Mucosa of rectum (tissue), 2 donors: ENCODE data around the gene FOXI2.

Experiments
- H3K27ac ChIP-seq, 2 donors: one replicate each; pipeline ENCODE4 v1.7.0; 2013; ENCODE audit warnings: inconsistent platforms in 2 of 2, low read depth in 2 of 2, low read length in 2 of 2
- H3K27me3 ChIP-seq, 2 donors: one replicate each; pipeline ENCODE4 v1.7.0; 2013; ENCODE audit warnings: low read length in 2 of 2; ENCODE audit not compliant: control insufficient read depth in 2 of 2, insufficient read depth in 2 of 2
- H3K36me3 ChIP-seq, 2 donors: one replicate each; pipeline ENCODE4 v1.7.0; 2013; ENCODE audit warnings: low read length in 2 of 2; ENCODE audit not compliant: control insufficient read depth in 2 of 2, insufficient read depth in 2 of 2
- H3K4me1 ChIP-seq, 2 donors: one replicate each; pipeline ENCODE4 v1.7.0; 2013; ENCODE audit warnings: low read length in 2 of 2, mild to moderate bottlenecking in 1 of 2; ENCODE audit not compliant: control insufficient read depth in 2 of 2, insufficient read depth in 2 of 2
- H3K4me3 ChIP-seq, 2 donors: one replicate each; pipeline ENCODE4 v1.7.0; 2013; ENCODE audit warnings: low read length in 2 of 2
- H3K9ac ChIP-seq, 2 donors: one replicate each; pipeline ENCODE4 v1.7.0; 2013; ENCODE audit warnings: low read length in 2 of 2, low read depth in 1 of 2, mild to moderate bottlenecking in 1 of 2
- H3K9me3 ChIP-seq, 2 donors: one replicate each; pipeline ENCODE4 v1.7.0; 2013; ENCODE audit warnings: low read length in 2 of 2; ENCODE audit not compliant: control insufficient read depth in 2 of 2
- donor health status: healthy.
- donor health status: Normal muscosa, but diverticular disease.

Gene FOXI2

DNA sequence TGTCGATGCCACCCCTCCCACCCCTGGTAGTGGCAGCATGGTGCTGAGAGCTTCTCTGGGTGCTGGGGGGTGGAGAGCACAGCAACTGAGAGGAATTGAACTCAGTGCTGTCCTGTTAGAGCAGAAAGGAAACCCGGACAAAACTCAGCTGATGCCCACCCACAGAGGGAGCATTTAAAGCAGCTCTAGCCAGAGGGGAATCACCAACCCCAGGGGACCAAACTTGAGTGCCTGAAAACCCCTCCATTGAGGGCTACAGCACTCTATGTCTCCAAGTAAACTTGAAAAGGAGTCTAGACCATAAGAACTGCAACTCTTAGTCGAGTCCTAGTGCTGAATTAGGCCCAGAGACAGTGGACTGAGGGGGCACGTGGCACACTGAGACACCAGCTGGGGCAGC is 16.8 kb upstream of the FOXI2 start:
- no peaks in the 10 kb centered on the region for H3K4me1 ChIP-seq
- H3K27me3 ChIP-seq, result no peaks in the 10 kb centered on the region
- no peak overlapping the region for H3K9ac ChIP-seq
- no peak overlapping the region for H3K4me3 ChIP-seq
- H3K9me3 ChIP-seq, result no peaks in the 10 kb centered on the region
- no peak overlapping the region for H3K27ac ChIP-seq
- H3K36me3 ChIP-seq, result no peaks in the 10 kb centered on the region

DNA sequence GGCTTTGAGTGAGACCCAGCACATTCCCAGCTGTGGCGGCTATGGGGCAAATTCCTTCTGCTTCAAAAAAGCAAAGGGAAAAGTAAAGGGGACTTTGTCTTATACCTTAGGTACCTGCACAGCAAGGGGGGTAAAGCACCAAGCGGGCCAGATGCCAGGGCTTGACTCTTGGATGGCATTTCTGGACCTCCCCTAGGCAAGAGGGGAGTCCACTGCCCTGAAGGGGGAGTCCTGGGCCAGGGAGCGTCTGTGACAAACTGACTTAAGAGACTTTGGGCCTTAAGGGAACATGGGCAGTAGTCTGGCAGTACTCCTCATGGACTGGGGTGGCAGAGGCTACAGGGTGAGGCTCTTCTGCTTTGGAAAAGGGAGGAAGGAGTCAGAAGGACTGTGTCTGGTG is 16.1 kb upstream of the FOXI2 start:
- no peaks in the 10 kb centered on the region for H3K9me3 ChIP-seq
- no peak overlapping the region for H3K4me3 ChIP-seq
- no peak overlapping the region for H3K9ac ChIP-seq
- H3K27me3 ChIP-seq, result peaks cover 0 to under 1% of the 10 kb centered on the region in 2 donors
- no peak overlapping the region for H3K27ac ChIP-seq
- H3K36me3 ChIP-seq, result no peaks in the 10 kb centered on the region
- H3K4me1 ChIP-seq, result no peaks in the 10 kb centered on the region

DNA sequence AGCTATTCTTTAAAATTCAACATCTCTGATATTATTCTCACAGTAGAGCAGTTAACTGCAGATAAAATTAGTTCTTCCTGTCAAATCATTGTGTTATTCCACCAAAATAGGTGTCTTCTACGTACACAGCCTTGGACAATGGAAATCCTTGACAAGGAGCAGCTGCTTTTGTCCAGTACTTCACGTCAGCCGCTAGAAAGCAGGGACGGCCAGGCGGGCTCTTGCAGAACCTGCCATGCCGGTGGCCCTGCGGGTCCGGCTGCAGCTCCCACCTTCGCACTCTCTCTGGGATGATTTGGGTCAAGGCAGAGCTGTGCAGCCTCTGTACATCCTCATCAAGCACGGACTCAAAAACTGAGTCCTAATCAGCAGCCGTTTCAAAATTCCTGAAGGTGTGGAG is 2.2 kb upstream of the FOXI2 start:
- Histone ChIP-seq H3K9me3 (no peaks in the 10 kb centered on the region), H3K4me1 (no peaks in the 10 kb centered on the region), H3K27me3 (peaks cover 14 to 28% of the 10 kb centered on the region in 2 donors), H3K27ac (no peak overlapping the region), H3K4me3 (no peak overlapping the region), H3K36me3 (no peaks in the 10 kb centered on the region), H3K9ac (no peak overlapping the region)

DNA sequence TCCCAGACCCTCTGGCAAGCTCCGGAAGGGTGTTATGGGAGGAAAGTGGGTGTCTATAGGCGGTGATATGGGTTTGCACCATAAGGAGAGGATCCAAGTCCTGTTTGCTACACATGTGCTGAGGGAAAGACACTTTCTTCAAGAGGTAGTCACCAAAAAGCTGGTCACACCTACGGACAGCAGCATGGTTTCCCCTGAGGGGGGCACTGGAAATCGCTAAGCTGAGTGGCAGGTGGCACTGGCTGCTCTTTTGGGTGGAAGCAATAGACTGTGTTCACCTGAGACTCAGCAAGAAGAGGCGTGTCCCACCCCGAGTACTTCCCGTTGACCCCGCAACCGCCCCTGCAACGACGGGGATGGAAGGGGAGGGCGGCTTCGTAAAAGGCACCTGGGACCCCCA is 1.8 kb upstream of the FOXI2 start:
- H3K4me1 ChIP-seq, result no peaks in the 10 kb centered on the region
- no peak overlapping the region for H3K27ac ChIP-seq
- peaks cover 14 to 28% of the 10 kb centered on the region in 2 donors for H3K27me3 ChIP-seq
- H3K4me3 ChIP-seq, result no peak overlapping the region
- no peaks in the 10 kb centered on the region for H3K9me3 ChIP-seq
- no peaks in the 10 kb centered on the region for H3K36me3 ChIP-seq
- no peak overlapping the region for H3K9ac ChIP-seq

DNA sequence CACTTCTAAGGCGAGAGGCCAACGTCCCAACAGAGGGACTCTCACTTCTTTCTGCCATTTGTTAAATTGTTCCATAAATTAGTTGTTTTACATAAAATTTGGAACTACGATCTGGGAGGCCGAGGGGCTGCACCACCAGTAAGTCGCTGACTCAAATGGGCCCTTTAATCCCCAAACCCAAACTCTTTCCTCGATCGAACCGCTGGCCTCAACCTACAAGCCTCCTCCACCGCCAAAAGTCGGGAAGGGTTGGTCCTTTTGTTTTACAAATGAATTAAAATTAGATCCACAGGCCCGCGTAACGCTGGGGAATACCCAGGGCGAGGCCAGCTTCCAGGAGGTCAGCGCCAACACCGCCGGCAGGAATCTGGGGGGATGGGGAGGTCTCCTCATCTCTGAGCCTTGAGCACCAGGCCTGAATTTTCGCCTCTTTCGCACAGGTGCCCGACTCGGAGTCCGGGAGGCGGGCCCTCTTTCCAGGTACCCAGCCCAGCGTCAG is 1.2 kb upstream of the FOXI2 start:
- peaks cover 14 to 28% of the 10 kb centered on the region in 2 donors for H3K27me3 ChIP-seq
- no peak overlapping the region for H3K4me3 ChIP-seq
- H3K4me1 ChIP-seq, result no peaks in the 10 kb centered on the region

DNA sequence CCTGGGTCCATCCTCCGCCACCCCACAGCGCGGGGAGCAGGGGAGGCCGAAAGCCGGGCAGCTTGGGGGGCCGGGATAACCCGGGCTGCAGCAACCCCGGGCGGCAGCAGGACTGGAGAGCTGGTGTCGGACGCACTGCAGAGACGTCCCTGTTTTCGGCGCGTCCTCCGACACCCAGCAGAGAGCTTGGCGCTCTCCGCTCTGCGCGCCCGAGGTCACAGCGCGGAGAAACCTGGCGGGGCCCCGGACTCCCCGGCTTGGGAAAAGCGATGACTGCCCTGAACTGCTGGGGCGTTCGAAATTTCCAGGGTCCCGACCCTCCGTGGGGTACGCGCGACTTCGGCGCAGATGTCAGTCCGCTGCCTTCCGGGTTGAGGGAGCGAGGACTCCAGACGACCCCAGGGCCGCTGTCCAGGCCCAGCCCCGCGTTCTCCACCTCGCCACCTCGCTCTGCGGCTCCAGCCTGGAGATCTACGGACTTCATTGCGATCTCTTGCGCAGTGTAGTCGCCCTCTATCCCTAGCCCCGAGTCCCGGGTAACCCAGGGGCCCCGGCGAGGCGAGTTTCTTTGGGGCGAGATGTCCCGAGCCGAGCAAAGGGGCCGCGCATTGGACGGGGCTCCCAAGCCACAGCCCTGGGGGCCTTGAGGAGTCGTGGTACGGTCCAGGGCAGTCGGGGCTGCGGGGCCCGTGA is 617 bp upstream of the FOXI2 start:
- Histone ChIP-seq H3K4me3 (no peak overlapping the region), H3K36me3 (no peaks in the 10 kb centered on the region), H3K4me1 (no peaks in the 10 kb centered on the region), H3K27me3 (peaks cover 14 to 28% of the 10 kb centered on the region in 2 donors), H3K9me3 (no peaks in the 10 kb centered on the region), H3K9ac (no peak overlapping the region), H3K27ac (no peak overlapping the region)

More for the DNA sequence above, 1.2 kb upstream of the FOXI2 start:
- Histone ChIP-seq H3K36me3 (no peaks in the 10 kb centered on the region), H3K27ac (no peak overlapping the region), H3K9ac (no peak overlapping the region), H3K9me3 (no peaks in the 10 kb centered on the region)

DNA sequence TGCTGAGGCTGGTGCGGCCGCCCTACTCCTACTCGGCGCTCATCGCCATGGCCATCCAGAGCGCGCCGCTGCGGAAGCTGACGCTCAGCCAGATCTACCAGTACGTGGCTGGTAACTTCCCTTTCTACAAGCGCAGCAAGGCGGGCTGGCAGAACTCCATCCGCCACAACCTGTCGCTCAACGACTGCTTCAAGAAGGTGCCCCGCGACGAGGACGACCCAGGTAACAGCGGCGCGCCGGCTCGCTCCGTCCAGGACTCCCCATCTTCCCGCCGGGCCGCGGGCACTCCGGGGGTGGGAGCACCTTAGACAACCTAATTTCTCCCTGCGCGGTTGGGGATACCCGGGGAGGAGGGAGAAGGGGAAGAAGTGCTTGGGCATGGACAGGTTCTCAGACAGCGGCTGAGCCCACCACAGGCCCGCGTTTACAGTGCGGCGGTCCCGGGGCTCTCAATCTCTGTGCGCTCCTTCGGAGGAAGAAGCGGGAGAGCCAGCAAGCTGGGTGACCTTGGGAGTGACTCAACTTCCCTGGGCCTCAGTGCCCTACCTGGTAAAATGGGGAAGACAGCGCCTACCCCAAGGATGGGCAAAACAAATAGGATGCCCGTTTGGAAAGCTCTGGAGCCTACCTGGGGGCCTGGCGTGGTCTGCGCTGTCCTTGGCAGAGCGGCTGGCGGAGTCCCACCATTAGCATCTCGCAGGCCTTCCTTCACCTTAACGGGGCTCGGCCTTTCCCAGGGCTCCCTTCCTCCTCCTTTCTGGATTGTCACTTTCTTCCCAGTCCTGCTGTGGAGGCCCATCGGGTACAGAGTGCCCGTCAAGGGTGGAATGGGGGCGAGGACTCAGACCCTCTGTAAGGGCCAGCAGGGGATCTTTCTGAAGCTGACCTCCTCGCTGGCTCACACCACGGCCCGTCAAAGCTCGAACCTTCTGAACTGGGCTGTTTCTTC is 852 bp downstream of the FOXI2 start:
- H3K27ac ChIP-seq, result no peak overlapping the region
- no peak overlapping the region for H3K4me3 ChIP-seq
- peaks cover 12 to 28% of the 10 kb centered on the region in 2 donors for H3K27me3 ChIP-seq
- H3K4me1 ChIP-seq, result no peaks in the 10 kb centered on the region
- no peak overlapping the region for H3K9ac ChIP-seq
- no peaks in the 10 kb centered on the region for H3K9me3 ChIP-seq
- H3K36me3 ChIP-seq, result no peaks in the 10 kb centered on the region

DNA sequence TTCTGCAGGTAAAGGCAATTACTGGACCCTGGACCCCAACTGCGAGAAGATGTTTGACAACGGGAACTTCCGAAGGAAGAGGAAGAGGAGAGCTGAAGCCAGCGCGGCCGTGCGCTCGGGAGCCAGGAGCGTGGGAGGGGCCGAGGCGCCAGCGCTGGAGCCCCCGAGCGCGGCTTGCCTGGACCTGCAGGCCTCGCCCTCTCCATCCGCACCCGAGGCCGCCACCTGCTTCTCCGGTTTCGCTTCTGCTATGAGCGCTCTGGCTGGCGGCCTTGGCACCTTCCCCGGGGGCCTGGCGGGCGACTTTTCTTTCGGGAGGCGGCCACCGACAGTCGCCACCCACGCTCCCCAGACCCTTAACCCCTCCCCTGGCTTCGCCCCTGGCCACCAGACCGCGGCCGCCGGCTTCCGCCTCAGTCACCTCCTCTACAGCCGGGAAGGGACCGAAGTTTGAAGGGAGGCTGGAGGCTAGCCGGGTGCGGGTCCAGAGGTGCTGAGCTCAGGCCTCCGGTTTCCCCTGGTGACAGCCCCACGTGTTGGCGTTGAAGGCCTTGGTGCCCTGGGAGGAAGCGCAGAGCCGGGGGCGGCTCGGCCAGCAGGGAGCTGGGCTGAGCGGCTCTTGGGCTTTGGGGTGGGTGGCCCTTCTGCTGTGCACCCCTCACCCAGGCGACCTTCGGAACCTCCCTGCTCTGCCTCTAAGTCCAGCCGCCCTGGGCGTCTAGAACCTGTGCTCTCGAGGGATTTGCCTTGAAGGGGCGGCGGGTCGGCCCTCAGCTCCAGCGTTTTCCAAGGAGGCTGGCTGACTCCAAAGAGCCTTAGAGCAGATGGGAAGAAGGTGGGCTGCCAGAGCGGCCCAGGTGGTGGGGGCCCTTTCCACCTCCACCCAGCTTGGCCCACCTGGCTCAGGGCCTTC is 1.8 kb downstream of the FOXI2 start:
- no peaks in the 10 kb centered on the region for H3K9me3 ChIP-seq
- no peaks in the 10 kb centered on the region for H3K36me3 ChIP-seq
- H3K9ac ChIP-seq, result no peak overlapping the region
- H3K27ac ChIP-seq, result no peak overlapping the region
- no peaks in the 10 kb centered on the region for H3K4me1 ChIP-seq
- H3K27me3 ChIP-seq, result peaks cover 8 to 25% of the 10 kb centered on the region in 2 donors
- H3K4me3 ChIP-seq, result no peak overlapping the region

DNA sequence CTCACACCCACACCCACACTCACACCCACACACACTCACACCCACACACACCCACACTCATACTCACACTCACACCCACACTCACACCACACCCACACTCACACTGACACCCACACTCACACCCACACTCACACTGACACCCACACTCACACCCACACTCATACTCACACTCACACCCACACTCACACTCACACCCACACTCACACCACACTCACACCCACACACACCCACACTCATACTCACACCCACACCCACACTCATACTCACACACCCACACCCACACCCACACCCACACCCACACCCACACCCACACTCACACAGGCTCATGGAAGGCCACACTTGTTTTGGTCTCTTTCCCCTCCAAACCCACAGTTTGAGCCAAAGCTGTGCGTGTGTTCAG is 2.9 kb downstream of the FOXI2 start:
- Histone ChIP-seq H3K27ac (no peak overlapping the region), H3K4me1 (no peaks in the 10 kb centered on the region), H3K4me3 (no peak overlapping the region), H3K9me3 (no peaks in the 10 kb centered on the region), H3K9ac (no peak overlapping the region), H3K36me3 (no peaks in the 10 kb centered on the region), H3K27me3 (peaks cover 4 to 20% of the 10 kb centered on the region in 2 donors)
